ENCODE measurements around the gene PADI6.

The PADI6 gene

DNA sequence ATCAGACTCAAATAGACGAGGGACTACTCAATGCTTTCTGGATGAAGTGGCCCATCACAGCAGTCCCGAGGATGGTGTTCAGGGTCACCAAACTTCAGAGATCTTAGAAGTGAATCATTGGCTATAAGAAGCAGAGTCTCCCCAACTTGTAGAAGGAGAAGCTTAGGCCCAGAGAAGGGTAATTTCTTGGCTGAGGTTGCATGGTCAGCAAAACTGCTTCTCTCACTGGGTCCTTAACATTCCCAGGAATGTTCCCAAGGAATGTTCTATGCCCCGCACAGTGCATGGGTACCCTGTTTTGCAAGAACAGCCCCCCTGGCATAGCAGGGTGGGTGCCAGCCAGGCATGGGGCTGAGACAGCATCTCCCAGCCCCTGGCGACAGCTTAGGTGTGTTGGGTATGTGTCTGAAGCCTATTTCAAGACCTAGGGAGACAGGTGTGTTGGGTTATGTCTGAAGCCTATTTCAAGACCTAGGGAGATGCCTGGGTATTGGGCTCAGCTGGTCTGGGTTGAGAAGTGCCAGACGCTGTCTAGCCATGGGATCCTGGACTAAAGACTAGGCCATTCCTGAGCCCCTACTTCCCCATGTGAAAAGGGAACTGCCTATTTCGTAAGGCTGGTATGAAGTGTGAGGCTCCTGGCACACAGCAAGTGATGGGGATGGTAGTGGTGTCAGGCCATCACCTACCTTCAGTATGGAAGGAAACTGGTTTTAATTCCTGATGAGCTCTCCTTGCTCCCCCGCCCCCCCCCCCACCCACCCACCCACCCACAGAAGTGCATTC lies 26.1 kb downstream of the PADI6 start:
- Histone ChIP-seq H4K20me1 (ENCODE audit: insufficient read depth, low read length) (peaks cover under 1% of the 10 kb centered on the region; the same call in 1 of the 2 replicates), H3K27me3 (ENCODE audit: insufficient read depth, low read length, poor library complexity) (no peaks in the 10 kb centered on the region), H3K36me3 (ENCODE audit: insufficient read depth, low read length) (no peaks in the 10 kb centered on the region), H3K79me2 (ENCODE audit: insufficient read depth, low read length) (no peaks in the 10 kb centered on the region), H3K4me3 (ENCODE audit: low read depth in 1 of 2, low read length in 2 of 2) (no peak overlapping the region), H2AFZ (ENCODE audit: low read depth, low read length) (no peak overlapping the region), H3K9ac (ENCODE audit: low read depth, low read length) (no peak overlapping the region), H3K4me2 (ENCODE audit: insufficient read depth, low read length) (no peak overlapping the region), H3K27ac (ENCODE audit: low read length) (no peak overlapping the region), H3K4me1 (ENCODE audit: insufficient read depth, low read length) (no peaks in the 10 kb centered on the region), H3K9me3 (ENCODE audit: insufficient read depth, low read length, severe bottlenecking) (no peaks in the 10 kb centered on the region)
- no peak for TF ChIP-seq EZH2 (IDR thresholded peaks at IDR 0.05; ENCODE audit: borderline replicate concordance, low read depth, low read length, severe bottlenecking)
- TF ChIP-seq, protein P1, sequence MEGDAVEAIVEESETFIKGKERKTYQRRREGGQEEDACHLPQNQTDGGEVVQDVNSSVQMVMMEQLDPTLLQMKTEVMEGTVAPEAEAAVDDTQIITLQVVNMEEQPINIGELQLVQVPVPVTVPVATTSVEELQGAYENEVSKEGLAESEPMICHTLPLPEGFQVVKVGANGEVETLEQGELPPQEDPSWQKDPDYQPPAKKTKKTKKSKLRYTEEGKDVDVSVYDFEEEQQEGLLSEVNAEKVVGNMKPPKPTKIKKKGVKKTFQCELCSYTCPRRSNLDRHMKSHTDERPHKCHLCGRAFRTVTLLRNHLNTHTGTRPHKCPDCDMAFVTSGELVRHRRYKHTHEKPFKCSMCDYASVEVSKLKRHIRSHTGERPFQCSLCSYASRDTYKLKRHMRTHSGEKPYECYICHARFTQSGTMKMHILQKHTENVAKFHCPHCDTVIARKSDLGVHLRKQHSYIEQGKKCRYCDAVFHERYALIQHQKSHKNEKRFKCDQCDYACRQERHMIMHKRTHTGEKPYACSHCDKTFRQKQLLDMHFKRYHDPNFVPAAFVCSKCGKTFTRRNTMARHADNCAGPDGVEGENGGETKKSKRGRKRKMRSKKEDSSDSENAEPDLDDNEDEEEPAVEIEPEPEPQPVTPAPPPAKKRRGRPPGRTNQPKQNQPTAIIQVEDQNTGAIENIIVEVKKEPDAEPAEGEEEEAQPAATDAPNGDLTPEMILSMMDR (IDR thresholded peaks at IDR 0.05; ENCODE audit: borderline replicate concordance, extremely low read depth, low read length, poor library complexity, severe bottlenecking) = no peak
- DNase-seq (no peak), ATAC-seq (ENCODE audit: insufficient read depth, low read depth) (no peak)

DNA sequence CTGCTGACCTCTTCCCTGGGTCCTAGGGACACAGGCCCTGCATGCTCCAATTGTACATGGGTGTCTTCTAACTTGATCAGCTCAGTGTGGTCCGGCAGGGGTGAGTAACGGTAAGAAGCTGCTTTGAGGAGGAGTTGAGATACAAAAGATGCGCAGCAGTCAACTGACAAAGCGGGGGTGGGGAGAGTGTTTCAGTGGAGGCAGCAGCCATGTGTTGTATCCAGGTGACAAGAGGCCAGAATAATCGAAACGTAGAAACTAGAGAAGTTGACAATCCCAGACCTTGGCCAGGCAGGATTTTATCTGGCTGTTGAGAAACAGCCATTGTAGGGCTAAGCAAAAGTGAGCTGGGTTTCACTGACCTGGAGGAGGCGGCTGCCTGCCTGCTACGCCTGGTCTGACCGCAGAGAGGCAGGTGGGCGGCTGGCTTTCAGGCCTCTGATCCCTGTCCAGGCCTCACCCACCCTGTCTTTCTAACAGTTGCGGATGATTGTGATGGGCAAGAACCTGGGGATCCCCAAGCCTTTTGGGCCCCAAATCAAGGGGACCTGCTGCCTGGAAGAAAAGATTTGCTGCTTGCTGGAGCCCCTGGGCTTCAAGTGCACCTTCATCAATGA lies 28.8 kb downstream of the PADI6 start:
- TF ChIP-seq, protein P1 (IDR thresholded peaks at IDR 0.05; ENCODE audit: borderline replicate concordance, extremely low read depth, low read length, poor library complexity, severe bottlenecking) = no peak
- no peak for TF ChIP-seq EZH2 (IDR thresholded peaks at IDR 0.05; ENCODE audit: borderline replicate concordance, low read depth, low read length, severe bottlenecking)
- H3K4me2 ChIP-seq (ENCODE audit: insufficient read depth, low read length) = no peak overlapping the region
- peaks cover 1% of the 10 kb centered on the region; the same call in 1 of the 2 replicates for H3K36me3 ChIP-seq (ENCODE audit: insufficient read depth, low read length)
- no peaks in the 10 kb centered on the region for H3K4me1 ChIP-seq (ENCODE audit: insufficient read depth, low read length)
- H3K27me3 ChIP-seq (ENCODE audit: insufficient read depth, low read length, poor library complexity) = no peaks in the 10 kb centered on the region
- H3K9ac ChIP-seq (ENCODE audit: low read depth, low read length) = no peak overlapping the region
- no peak overlapping the region for H3K4me3 ChIP-seq (ENCODE audit: low read depth in 1 of 2, low read length in 2 of 2)
- H3K27ac ChIP-seq (ENCODE audit: low read length) = no peak overlapping the region
- no peaks in the 10 kb centered on the region for H3K79me2 ChIP-seq (ENCODE audit: insufficient read depth, low read length)
- peaks cover 12% of the 10 kb centered on the region for H4K20me1 ChIP-seq (ENCODE audit: insufficient read depth, low read length)
- no peak overlapping the region for H2AFZ ChIP-seq (ENCODE audit: low read depth, low read length)
- no peak for DNase-seq
- ATAC-seq (ENCODE audit: insufficient read depth, low read depth) = no peak
- no peaks in the 10 kb centered on the region for H3K9me3 ChIP-seq (ENCODE audit: insufficient read depth, low read length, severe bottlenecking)

DNA sequence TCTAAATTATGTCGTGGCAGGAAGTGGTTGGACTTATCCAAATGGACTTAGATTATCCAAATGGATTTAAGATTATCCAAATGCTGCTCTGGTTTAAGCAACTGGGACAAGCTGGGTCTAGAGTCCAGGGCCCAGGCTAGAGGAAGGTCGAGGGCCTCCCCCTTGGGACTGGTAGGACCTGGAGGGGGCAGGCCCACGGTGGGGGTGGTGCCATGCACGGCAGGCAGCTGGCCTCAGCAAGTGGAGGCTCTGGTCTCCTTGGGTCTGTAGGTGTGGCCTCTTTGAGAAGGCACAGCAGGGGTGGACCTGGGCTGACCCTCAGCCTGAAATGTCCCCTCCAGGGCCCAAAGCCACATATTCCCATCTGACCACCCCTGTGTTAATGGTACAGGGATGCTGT lies 29.8 kb downstream of the PADI6 start:
- Histone ChIP-seq H3K4me3 (ENCODE audit: low read depth in 1 of 2, low read length in 2 of 2) (no peak overlapping the region), H3K27ac (ENCODE audit: low read length) (no peak overlapping the region), H3K27me3 (ENCODE audit: insufficient read depth, low read length, poor library complexity) (no peaks in the 10 kb centered on the region), H3K4me2 (ENCODE audit: insufficient read depth, low read length) (no peak overlapping the region), H3K9me3 (ENCODE audit: insufficient read depth, low read length, severe bottlenecking) (no peaks in the 10 kb centered on the region), H3K36me3 (ENCODE audit: insufficient read depth, low read length) (peaks cover 9% of the 10 kb centered on the region), H3K9ac (ENCODE audit: low read depth, low read length) (no peak overlapping the region), H3K4me1 (ENCODE audit: insufficient read depth, low read length) (no peaks in the 10 kb centered on the region), H4K20me1 (ENCODE audit: insufficient read depth, low read length) (peaks cover 19% of the 10 kb centered on the region), H3K79me2 (ENCODE audit: insufficient read depth, low read length) (no peaks in the 10 kb centered on the region), H2AFZ (ENCODE audit: low read depth, low read length) (no peak overlapping the region)
- no peak for DNase-seq
- ATAC-seq (ENCODE audit: insufficient read depth, low read depth) = no peak
- TF ChIP-seq EZH2 (IDR thresholded peaks at IDR 0.05; ENCODE audit: borderline replicate concordance, low read depth, low read length, severe bottlenecking) = no peak
- TF ChIP-seq, protein P1 (IDR thresholded peaks at IDR 0.05; ENCODE audit: borderline replicate concordance, extremely low read depth, low read length, poor library complexity, severe bottlenecking) = no peak
